PC-9 (cell line): ENCODE results near the gene SHISA4. TPM values are rescaled to one million over a fixed set of nuclear protein-coding genes. Genes with fewer than 3 reads are reported as not detected.

Experiments
- BruUV-seq: library from RNA; stranded (reverse); fragments of 400-500 nt; replicated peaks from 2 replicates; lab custom pipeline; 2021; lab: Mats Ljungman, UMichigan
- CTCF ChIA-PET: fragments of 300-600 bp; sonication (Branson Sonifier 250); formaldehyde crosslinking; loops from one replicate; lab custom pipeline; 2022; ENCODE audit warnings: antibody characterized with exemption; lab: Charles Lee
- POLR2A ChIA-PET: fragments of 300-600 bp; sonication (Branson Sonifier 250); formaldehyde crosslinking; loops from one replicate; lab custom pipeline; 2022; ENCODE audit warnings: antibody characterized with exemption; ENCODE audit not compliant: unreplicated experiment; lab: Charles Lee
- DNase-seq, 2 experiments: peaks; one replicate each; pipeline versions ENCODE4 v3.0.0 to v3.0.0-alpha.2; 2015 to 2022; ENCODE audit warnings: mixed read lengths in 1 of 2
- H2AFZ ChIP-seq: fragments of 200-600 bp; sonication (generic); 2 replicates; pipeline ENCODE4 v1.8.1; 2017; ENCODE audit warnings: antibody characterized with exemption
- H3F3A ChIP-seq: fragments of 200-600 bp; sonication (generic); 2 replicates; pipeline ENCODE4 v1.8.1; 2017; ENCODE audit warnings: antibody characterized with exemption, mild to moderate bottlenecking, low read depth; ENCODE audit not compliant: insufficient read depth
- H3K27ac ChIP-seq: fragments of 200-600 bp; sonication (generic); 2 replicates; pipeline ENCODE4 v1.6.1; 2016; ENCODE audit warnings: mixed run types
- H3K27me3 ChIP-seq: fragments of 200-600 bp; sonication (generic); 2 replicates; pipeline ENCODE4 v1.6.1; 2016; ENCODE audit warnings: low read depth, mixed run types; ENCODE audit not compliant: insufficient read depth
- H3K36me3 ChIP-seq: fragments of 200-600 bp; sonication (generic); 2 replicates; pipeline ENCODE4 v1.6.1; 2016; ENCODE audit warnings: low read depth, mixed run types
- H3K4me1 ChIP-seq: fragments of 200-600 bp; sonication (generic); replicated peaks from 2 replicates; pipeline ENCODE4 v1.6.1; 2016; ENCODE audit warnings: mixed run types; ENCODE audit not compliant: insufficient read depth
- H3K4me2 ChIP-seq: fragments of 200-600 bp; sonication (generic); 2 replicates; pipeline ENCODE4 v1.6.1; 2017; ENCODE audit warnings: mixed run types
- H3K4me3 ChIP-seq: fragments of 200-600 bp; sonication (generic); 2 replicates; pipeline ENCODE4 v1.6.1; 2016; ENCODE audit warnings: mixed run types
- H3K79me2 ChIP-seq: fragments of 200-600 bp; sonication (generic); 2 replicates; pipeline ENCODE4 v1.6.1; 2017; ENCODE audit warnings: low read depth, mixed run types
- H3K9me2 ChIP-seq: fragments of 200-600 bp; sonication (generic); 2 replicates; pipeline ENCODE4 v1.8.1; 2017; ENCODE audit warnings: mild to moderate bottlenecking; ENCODE audit not compliant: insufficient read depth
- H3K9me3 ChIP-seq: fragments of 200-600 bp; sonication (generic); 2 replicates; pipeline ENCODE4 v1.8.1; 2016; ENCODE audit warnings: low read depth; ENCODE audit not compliant: insufficient read depth
- H4K20me1 ChIP-seq: fragments of 200-600 bp; sonication (generic); 2 replicates; pipeline ENCODE4 v1.8.1; 2017; ENCODE audit not compliant: insufficient read depth
- EZH2 ChIP-seq: fragments of 200-600 bp; sonication (generic); IDR thresholded peaks from 2 replicates; pipeline ENCODE4 v1.8.0; 2017; ENCODE audit warnings: antibody characterized with exemption, low read depth
- intact Hi-C: fragments of 100-400 bp; cut with micrococcal nuclease; formaldehyde crosslinking; loops from one replicate; pipeline ENCODE4 v1.10.0; 2022; ENCODE audit not compliant: unreplicated experiment
- total RNA-seq: library from RNA; stranded (reverse); gene quantifications from 2 replicates; pipeline ENCODE4 v1.2.3, GENCODE V29; 2021
- TF ChIP-seq, protein P1 (sequence below): fragments of 200-600 bp; sonication (generic); conservative IDR thresholded peaks from 2 replicates; pipeline ENCODE4 v1.6.1; 2017; ENCODE audit warnings: mixed run types, antibody characterized with exemption, mild to moderate bottlenecking, moderate library complexity

Gene SHISA4
- total RNA-seq, 1 experiment from 2014 or later = 22.4 TPM

DNA sequence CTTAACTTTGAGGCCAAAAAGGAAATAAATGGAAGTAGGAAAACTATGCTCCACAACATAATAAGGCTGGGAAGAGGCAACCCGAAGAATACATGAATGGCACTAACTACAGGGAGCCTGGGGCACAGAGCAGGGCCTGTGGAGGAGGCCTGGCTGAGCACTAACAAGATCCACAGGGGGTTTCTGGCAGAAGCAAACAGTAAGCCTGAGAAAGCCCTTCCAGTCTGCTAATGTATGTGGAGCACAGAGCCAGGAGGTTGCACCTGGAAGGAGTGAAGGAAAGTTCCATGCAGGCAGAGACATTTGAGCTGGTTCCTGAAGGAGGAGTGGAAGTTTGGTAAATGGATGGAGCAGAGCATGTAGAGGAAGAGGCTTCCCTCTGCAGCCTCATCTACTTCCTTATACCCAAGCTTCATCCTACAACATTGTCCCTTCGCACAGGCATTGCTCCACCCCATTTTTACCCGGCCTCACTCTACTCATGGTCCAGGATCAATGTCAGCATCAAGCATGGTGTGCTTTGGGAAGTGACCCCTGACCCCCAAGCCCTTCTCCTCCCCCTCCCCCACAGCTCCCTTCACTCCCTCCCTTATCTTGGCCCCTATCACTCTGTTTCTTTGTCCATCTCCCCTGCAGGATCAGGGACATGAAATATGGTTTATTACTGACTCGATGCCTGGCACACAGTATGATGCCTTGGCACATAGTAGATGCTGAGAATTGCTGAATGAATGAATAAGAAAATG lies 23.3 kb downstream of the SHISA4 start:
- ChIA-PET CTCF (interaction anchor here (0.6 kb wide), 1 partner anchor 12 kb away, joined by 6 read pairs; no protein-coding TSS in a partner anchor), POLR2A (interaction anchor here (0.6 to 0.7 kb wide), 2 partner anchors 119 to 430 kb away, joined by 3 to 9 read pairs; no protein-coding TSS in a partner anchor)
- H3K4me3 ChIP-seq = no peak overlapping the region
- no peak for DNase-seq
- no peaks in the 10 kb centered on the region for H3K36me3 ChIP-seq
- H3K9me2 ChIP-seq = no peaks in the 10 kb centered on the region
- peaks cover 18% of the 10 kb centered on the region for H3K4me1 ChIP-seq
- intact Hi-C loops = no loop called here
- no peak overlapping the region for H3K27ac ChIP-seq
- H3K79me2 ChIP-seq = no peaks in the 10 kb centered on the region
- no peaks in the 10 kb centered on the region for H3K9me3 ChIP-seq
- peaks cover 9% of the 10 kb centered on the region; the same call in 1 of the 2 replicates for H3F3A ChIP-seq
- H3K27me3 ChIP-seq = no peaks in the 10 kb centered on the region
- H2AFZ ChIP-seq = no peak overlapping the region
- BruUV-seq = no TSS peak
- no peak for TF ChIP-seq EZH2
- TF ChIP-seq, protein P1, sequence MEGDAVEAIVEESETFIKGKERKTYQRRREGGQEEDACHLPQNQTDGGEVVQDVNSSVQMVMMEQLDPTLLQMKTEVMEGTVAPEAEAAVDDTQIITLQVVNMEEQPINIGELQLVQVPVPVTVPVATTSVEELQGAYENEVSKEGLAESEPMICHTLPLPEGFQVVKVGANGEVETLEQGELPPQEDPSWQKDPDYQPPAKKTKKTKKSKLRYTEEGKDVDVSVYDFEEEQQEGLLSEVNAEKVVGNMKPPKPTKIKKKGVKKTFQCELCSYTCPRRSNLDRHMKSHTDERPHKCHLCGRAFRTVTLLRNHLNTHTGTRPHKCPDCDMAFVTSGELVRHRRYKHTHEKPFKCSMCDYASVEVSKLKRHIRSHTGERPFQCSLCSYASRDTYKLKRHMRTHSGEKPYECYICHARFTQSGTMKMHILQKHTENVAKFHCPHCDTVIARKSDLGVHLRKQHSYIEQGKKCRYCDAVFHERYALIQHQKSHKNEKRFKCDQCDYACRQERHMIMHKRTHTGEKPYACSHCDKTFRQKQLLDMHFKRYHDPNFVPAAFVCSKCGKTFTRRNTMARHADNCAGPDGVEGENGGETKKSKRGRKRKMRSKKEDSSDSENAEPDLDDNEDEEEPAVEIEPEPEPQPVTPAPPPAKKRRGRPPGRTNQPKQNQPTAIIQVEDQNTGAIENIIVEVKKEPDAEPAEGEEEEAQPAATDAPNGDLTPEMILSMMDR = no peak
- no peak overlapping the region for H3K4me2 ChIP-seq
- H4K20me1 ChIP-seq = no peaks in the 10 kb centered on the region

DNA sequence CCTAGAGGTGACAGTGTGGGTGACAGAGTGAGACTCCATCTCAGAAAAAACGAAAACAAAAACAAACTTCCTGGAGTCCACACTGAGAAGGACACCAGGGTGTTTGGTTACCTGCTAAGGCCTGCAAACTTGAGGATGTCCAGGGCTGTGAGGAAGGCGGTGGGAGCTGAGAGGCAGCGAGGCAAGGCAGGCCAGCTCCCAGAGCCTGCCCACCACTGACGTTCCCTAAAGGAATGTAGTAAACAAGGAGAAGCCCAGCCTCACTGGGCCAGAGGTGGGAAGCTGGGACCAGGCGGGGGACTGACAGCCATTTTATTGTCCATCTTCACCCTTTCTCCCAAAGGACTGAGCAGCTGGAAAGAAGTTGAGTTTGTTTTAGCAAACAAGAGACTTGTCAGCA lies 24.1 kb downstream of the SHISA4 start:
- peaks cover 27% of the 10 kb centered on the region for H3K4me1 ChIP-seq
- no peaks in the 10 kb centered on the region for H3K27me3 ChIP-seq
- ChIA-PET CTCF (interaction anchor here (0.6 to 1.2 kb wide), 3 partner anchors 28 to 56 kb away, joined by 3 to 5 read pairs (median 4); no protein-coding TSS in a partner anchor), POLR2A (interaction anchor here (0.6 to 0.7 kb wide), 2 partner anchors 28 to 429 kb away, joined by 4 to 9 read pairs; no protein-coding TSS in a partner anchor)
- BruUV-seq = no TSS peak
- H3K9me3 ChIP-seq = no peaks in the 10 kb centered on the region
- no peaks in the 10 kb centered on the region for H4K20me1 ChIP-seq
- no peak for TF ChIP-seq EZH2
- TF ChIP-seq, protein P1 = no peak
- no peaks in the 10 kb centered on the region for H3K9me2 ChIP-seq
- DNase-seq = peak; percentile 25 to 40
- no peak overlapping the region for H2AFZ ChIP-seq
- H3K4me3 ChIP-seq = no peak overlapping the region
- peaks cover 17% of the 10 kb centered on the region; the same call in 1 of the 2 replicates for H3F3A ChIP-seq
- intact Hi-C loops = no loop called here
- no peak overlapping the region for H3K4me2 ChIP-seq
- H3K27ac ChIP-seq = no peak overlapping the region
- H3K36me3 ChIP-seq = no peaks in the 10 kb centered on the region
- H3K79me2 ChIP-seq = no peaks in the 10 kb centered on the region

DNA sequence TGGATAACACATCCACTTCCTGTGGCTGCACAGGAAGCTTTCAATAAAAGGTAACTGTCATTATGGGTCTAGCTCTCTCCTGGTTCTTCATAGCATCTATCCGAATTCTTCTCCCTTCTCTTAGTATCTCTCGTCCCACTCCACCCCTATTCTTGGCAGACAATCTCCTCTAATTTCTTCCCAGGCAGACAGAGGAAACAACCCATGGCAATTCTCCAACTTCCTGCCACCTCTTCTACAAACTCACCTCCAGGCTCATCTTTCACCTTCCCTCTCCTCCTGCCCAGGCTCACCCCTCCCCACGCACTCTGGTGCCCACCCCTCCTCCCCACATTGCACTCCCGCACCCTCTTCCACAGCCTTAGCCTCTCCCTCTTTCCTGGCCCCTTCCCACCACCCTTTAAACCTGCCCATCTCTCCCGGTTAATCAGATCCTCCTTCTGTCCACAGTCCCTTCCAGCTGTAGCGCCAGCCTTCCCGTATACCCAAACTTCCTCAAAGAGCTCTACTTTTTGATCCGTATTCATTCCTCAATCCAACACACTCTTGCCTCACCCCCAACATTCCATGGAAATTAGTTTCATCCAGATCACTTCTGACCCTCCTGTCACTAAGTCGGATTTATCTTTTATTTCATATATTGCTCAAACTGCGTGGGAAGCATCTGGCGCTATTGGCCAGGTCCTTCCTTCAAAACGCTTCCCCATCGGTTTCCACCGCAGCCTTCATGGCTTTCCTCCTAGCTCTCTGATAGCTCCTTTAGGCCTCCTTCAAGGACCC lies 25.9 kb downstream of the SHISA4 start:
- ChIA-PET POLR2A (interaction anchor here (0.6 to 0.7 kb wide), 2 partner anchors 40 to 153 kb away, joined by 5 to 13 read pairs; no protein-coding TSS in a partner anchor), CTCF (interaction anchor here (0.7 kb wide), 1 partner anchor 220 kb away, joined by 3 read pairs; no protein-coding TSS in a partner anchor)
- Histone ChIP-seq H3K4me3 (no peak overlapping the region), H3K4me2 (no peak overlapping the region), H4K20me1 (no peaks in the 10 kb centered on the region), H3K9me3 (no peaks in the 10 kb centered on the region), H3K36me3 (no peaks in the 10 kb centered on the region), H2AFZ (no peak overlapping the region), H3K27ac (no peak overlapping the region), H3K79me2 (no peaks in the 10 kb centered on the region), H3K27me3 (no peaks in the 10 kb centered on the region), H3K4me1 (peaks cover 38% of the 10 kb centered on the region), H3K9me2 (no peaks in the 10 kb centered on the region), H3F3A (peaks cover 25% of the 10 kb centered on the region; the same call in 1 of the 2 replicates)
- DNase-seq = no peak
- intact Hi-C loops = no loop called here
- BruUV-seq = no TSS peak
- TF ChIP-seq EZH2 = no peak
- TF ChIP-seq, protein P1 = no peak
